WTC11 (cell line): ENCODE results near the gene KRTAP26-1. TPM values are rescaled to one million over a fixed set of nuclear protein-coding genes. Genes with fewer than 3 reads are reported as not detected.

Experiments
- ATAC-seq: fragments of 200-7000 bp; cut with Tn5 transposase; 2 replicates; pipeline ENCODE4 v1.10.0; 2021; ENCODE audit warnings: mild to moderate bottlenecking, moderate library complexity
- CTCF ChIA-PET: fragments of 300-600 bp; sonication (Branson Sonifier 250); formaldehyde crosslinking; loops from one replicate; lab custom pipeline; 2021; ENCODE audit warnings: antibody characterized with exemption; lab: Charles Lee
- POLR2A ChIA-PET: fragments of 350-600 bp; sonication (Branson Sonifier 250); formaldehyde crosslinking; loops from one replicate; lab custom pipeline; 2021; ENCODE audit warnings: antibody characterized with exemption; lab: Charles Lee
- DNase-seq: peaks from one replicate; pipeline ENCODE4 v3.0.0; 2021; ENCODE audit warnings: low spot score
- H3K27ac Mint-ChIP-seq: 2 replicates; pipeline ENCODE4 v1.8.0; 2021; ENCODE audit warnings: mixed read lengths
- H3K27me3 Mint-ChIP-seq: 2 replicates; pipeline ENCODE4 v1.8.0; 2021; ENCODE audit warnings: low read depth, mild to moderate bottlenecking, moderate library complexity, mixed read lengths
- H3K36me3 Mint-ChIP-seq: 2 replicates; pipeline ENCODE4 v1.8.0; 2021; ENCODE audit warnings: mixed read lengths
- H3K4me1 Mint-ChIP-seq: 2 replicates; pipeline ENCODE4 v1.8.0; 2022; ENCODE audit warnings: mixed read lengths
- H3K4me3 Mint-ChIP-seq: 2 replicates; pipeline ENCODE4 v1.8.0; 2021; ENCODE audit warnings: mild to moderate bottlenecking, moderate library complexity, mixed read lengths
- H3K9me3 Mint-ChIP-seq: 2 replicates; pipeline ENCODE4 v1.8.0; 2021; ENCODE audit warnings: mixed read lengths
- AFF4 ChIP-seq: sonication (generic); formaldehyde crosslinking; IDR thresholded peaks from 2 replicates; pipeline ENCODE4 v1.8.1; 2023; ENCODE audit warnings: mild to moderate bottlenecking, missing genetic modification reagents, borderline replicate concordance
- CBFB ChIP-seq: sonication (generic); formaldehyde crosslinking; IDR thresholded peaks from 2 replicates; pipeline ENCODE4 v1.8.1; 2022; ENCODE audit warnings: mild to moderate bottlenecking, low read depth, missing genetic modification reagents
- ETV6 ChIP-seq: sonication (generic); formaldehyde crosslinking; IDR thresholded peaks from 2 replicates; pipeline ENCODE4 v1.8.1; 2022; ENCODE audit warnings: mild to moderate bottlenecking, missing genetic modification reagents
- FOXP1 ChIP-seq: sonication (generic); formaldehyde crosslinking; IDR thresholded peaks from 2 replicates; pipeline ENCODE4 v1.8.0; 2022; ENCODE audit warnings: missing genetic modification reagents, mild to moderate bottlenecking, moderate library complexity, borderline replicate concordance
- FOXP4 ChIP-seq: sonication (generic); formaldehyde crosslinking; IDR thresholded peaks from 2 replicates; pipeline ENCODE4 v1.8.0; 2022; ENCODE audit warnings: mild to moderate bottlenecking, missing genetic modification reagents
- NR1H2 ChIP-seq: sonication (generic); formaldehyde crosslinking; IDR thresholded peaks from 2 replicates; pipeline ENCODE4 v1.9.0; 2021; ENCODE audit warnings: mild to moderate bottlenecking, moderate library complexity, missing genetic modification reagents
- NR3C1 ChIP-seq: sonication (generic); formaldehyde crosslinking; conservative IDR thresholded peaks from 2 replicates; pipeline ENCODE4 v1.8.1; 2023; ENCODE audit warnings: low read depth, mild to moderate bottlenecking, missing genetic modification reagents
- OVOL2 ChIP-seq: fragments of 250-450 bp; sonication (Bioruptor Pico); IDR thresholded peaks from 2 replicates; pipeline ENCODE4 v1.9.0; 2021; ENCODE audit warnings: mild to moderate bottlenecking, borderline replicate concordance
- PRDM15 ChIP-seq: sonication (generic); formaldehyde crosslinking; IDR thresholded peaks from 2 replicates; pipeline ENCODE4 v1.8.0; 2022; ENCODE audit warnings: missing genetic modification reagents
- PRRX2 ChIP-seq: fragments of 250-450 bp; sonication (Bioruptor Pico); IDR thresholded peaks from 2 replicates; pipeline ENCODE4 v1.8.0; 2021; ENCODE audit warnings: mild to moderate bottlenecking
- SOX15 ChIP-seq: fragments of 250-450 bp; sonication (Bioruptor Pico); IDR thresholded peaks from 2 replicates; pipeline ENCODE4 v1.9.0; 2021; ENCODE audit warnings: mild to moderate bottlenecking
- TP53 ChIP-seq: sonication (generic); formaldehyde crosslinking; IDR thresholded peaks from 2 replicates; pipeline ENCODE4 v1.8.1; 2023; ENCODE audit warnings: mild to moderate bottlenecking, missing genetic modification reagents
- ZNF219 ChIP-seq: sonication (generic); formaldehyde crosslinking; IDR thresholded peaks from 2 replicates; pipeline ENCODE4 v1.8.0; 2023; ENCODE audit warnings: missing genetic modification reagents, mild to moderate bottlenecking, borderline replicate concordance
- ZNF232 ChIP-seq: sonication (generic); formaldehyde crosslinking; IDR thresholded peaks from 2 replicates; pipeline ENCODE4 v1.8.0; 2022; ENCODE audit warnings: mild to moderate bottlenecking, missing genetic modification reagents
- ZNF263 ChIP-seq: sonication (generic); formaldehyde crosslinking; IDR thresholded peaks from 2 replicates; pipeline ENCODE4 v1.8.1; 2022; ENCODE audit warnings: low read depth, mild to moderate bottlenecking, moderate library complexity, missing genetic modification reagents
- total RNA-seq: library from RNA; stranded (reverse); gene quantifications from 3 replicates; pipeline ENCODE4 v1.2.3, GENCODE V29; 2021
- TF ChIP-seq, protein P1 (sequence below): fragments of 250-450 bp; sonication (Bioruptor Pico); IDR thresholded peaks from 2 replicates; pipeline ENCODE4 v2.1.2; 2022; ENCODE audit warnings: mild to moderate bottlenecking, moderate library complexity
- TF ChIP-seq, protein P2 (sequence below): sonication (generic); formaldehyde crosslinking; IDR thresholded peaks from 2 replicates; pipeline ENCODE4 v1.8.1; 2022; ENCODE audit warnings: low read depth, mild to moderate bottlenecking, moderate library complexity, missing genetic modification reagents, borderline replicate concordance
- TF ChIP-seq, protein P3 (sequence below): sonication (generic); formaldehyde crosslinking; IDR thresholded peaks from 2 replicates; pipeline ENCODE4 v1.8.0; 2022; ENCODE audit warnings: mild to moderate bottlenecking, missing genetic modification reagents

The KRTAP26-1 gene
- total RNA-seq, 1 experiment from 2014 or later, result not detected

DNA sequence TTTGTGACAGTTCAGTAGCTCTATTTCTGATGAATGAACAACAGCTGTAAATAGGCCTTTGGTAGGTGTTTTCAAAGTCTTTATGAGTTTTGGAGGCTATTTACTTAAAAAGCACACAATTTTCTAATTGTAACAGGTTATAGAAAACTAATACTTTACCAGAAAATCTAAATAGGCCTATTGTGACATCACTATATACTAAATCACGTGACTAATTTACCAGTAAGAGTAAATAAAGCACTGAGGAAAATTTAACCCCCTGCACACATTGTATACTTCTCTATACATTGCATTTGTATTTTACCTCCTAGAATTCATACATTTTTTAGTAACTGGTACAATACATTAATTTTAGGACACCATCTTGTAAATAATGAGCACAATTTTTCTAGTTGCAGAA, 15.0 kb downstream of the KRTAP26-1 start:
- H3K27ac Mint-ChIP-seq, result no peak overlapping the region
- H3K36me3 Mint-ChIP-seq, result no peaks in the 10 kb centered on the region
- no peak overlapping the region for H3K4me3 Mint-ChIP-seq
- H3K9me3 Mint-ChIP-seq, result no peaks in the 10 kb centered on the region
- no peaks in the 10 kb centered on the region for H3K4me1 Mint-ChIP-seq
- POLR2A ChIA-PET, result no interaction called here
- CTCF ChIA-PET, result no interaction called here
- no peak for DNase-seq
- no peak for ATAC-seq
- H3K27me3 Mint-ChIP-seq, result no peaks in the 10 kb centered on the region
- no peak for TF ChIP-seq SOX15 (CRISPR knock-in tag)
- TF ChIP-seq, protein P1, sequence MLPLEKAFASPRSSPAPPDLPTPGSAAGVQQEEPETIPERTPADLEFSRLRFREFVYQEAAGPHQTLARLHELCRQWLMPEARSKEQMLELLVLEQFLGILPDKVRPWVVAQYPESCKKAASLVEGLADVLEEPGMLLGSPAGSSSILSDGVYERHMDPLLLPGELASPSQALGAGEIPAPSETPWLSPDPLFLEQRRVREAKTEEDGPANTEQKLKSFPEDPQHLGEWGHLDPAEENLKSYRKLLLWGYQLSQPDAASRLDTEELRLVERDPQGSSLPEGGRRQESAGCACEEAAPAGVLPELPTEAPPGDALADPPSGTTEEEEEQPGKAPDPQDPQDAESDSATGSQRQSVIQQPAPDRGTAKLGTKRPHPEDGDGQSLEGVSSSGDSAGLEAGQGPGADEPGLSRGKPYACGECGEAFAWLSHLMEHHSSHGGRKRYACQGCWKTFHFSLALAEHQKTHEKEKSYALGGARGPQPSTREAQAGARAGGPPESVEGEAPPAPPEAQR (CRISPR knock-in tag), result no peak
- no peak for TF ChIP-seq PRRX2 (CRISPR knock-in tag)
- TF ChIP-seq OVOL2 (CRISPR knock-in tag), result no peak
- TF ChIP-seq NR1H2 (CRISPR knock-in tag), result no peak
- TF ChIP-seq, protein P2, sequence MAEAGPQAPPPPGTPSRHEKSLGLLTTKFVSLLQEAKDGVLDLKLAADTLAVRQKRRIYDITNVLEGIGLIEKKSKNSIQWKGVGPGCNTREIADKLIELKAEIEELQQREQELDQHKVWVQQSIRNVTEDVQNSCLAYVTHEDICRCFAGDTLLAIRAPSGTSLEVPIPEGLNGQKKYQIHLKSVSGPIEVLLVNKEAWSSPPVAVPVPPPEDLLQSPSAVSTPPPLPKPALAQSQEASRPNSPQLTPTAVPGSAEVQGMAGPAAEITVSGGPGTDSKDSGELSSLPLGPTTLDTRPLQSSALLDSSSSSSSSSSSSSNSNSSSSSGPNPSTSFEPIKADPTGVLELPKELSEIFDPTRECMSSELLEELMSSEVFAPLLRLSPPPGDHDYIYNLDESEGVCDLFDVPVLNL (CRISPR knock-in tag), result no peak
- TF ChIP-seq ETV6, result no peak
- no peak for TF ChIP-seq PRDM15
- no peak for TF ChIP-seq CBFB (CRISPR knock-in tag)
- TF ChIP-seq, all 79 proteins: peak for 0

GRCh38 chr21:30289215-30289614, 30.9 kb downstream of the KRTAP26-1 start, which contains the start of gene KRTAP25-1:
Gene KRTAP25-1 (minus strand): TSS chr21:30289514. CDS start chr21:30289490, 24 bp downstream.
- no peaks in the 10 kb centered on the region; the same call in 1 of the 2 replicates for H3K27me3 Mint-ChIP-seq
- TF ChIP-seq ZNF232 (CRISPR knock-in tag) (no peak), NR1H2 (CRISPR knock-in tag) (no peak), AFF4 (CRISPR knock-in tag) (no peak), TP53 (no peak), ZNF219 (CRISPR knock-in tag) (no peak), FOXP4 (no peak), NR3C1 (no peak), FOXP1 (no peak), ZNF263 (CRISPR knock-in tag) (no peak)
- TF ChIP-seq, protein P3, sequence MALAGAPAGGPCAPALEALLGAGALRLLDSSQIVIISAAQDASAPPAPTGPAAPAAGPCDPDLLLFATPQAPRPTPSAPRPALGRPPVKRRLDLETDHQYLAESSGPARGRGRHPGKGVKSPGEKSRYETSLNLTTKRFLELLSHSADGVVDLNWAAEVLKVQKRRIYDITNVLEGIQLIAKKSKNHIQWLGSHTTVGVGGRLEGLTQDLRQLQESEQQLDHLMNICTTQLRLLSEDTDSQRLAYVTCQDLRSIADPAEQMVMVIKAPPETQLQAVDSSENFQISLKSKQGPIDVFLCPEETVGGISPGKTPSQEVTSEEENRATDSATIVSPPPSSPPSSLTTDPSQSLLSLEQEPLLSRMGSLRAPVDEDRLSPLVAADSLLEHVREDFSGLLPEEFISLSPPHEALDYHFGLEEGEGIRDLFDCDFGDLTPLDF (CRISPR knock-in tag), result no peak
- ATAC-seq, result no peak

More at GRCh38 chr21:30289215-30289614, 30.9 kb downstream of the KRTAP26-1 start, which contains the start of gene KRTAP25-1:
- Mint-ChIP-seq H3K36me3 (no peaks in the 10 kb centered on the region), H3K4me3 (no peak within 1 kb of the TSS), H3K9me3 (no peaks in the 10 kb centered on the region), H3K4me1 (no peaks in the 10 kb centered on the region), H3K27ac (no peak within 1 kb of the TSS)
- ChIA-PET CTCF (interaction anchor here (0.5 to 1.5 kb wide), 2 partner anchors 174 to 789 kb away, joined by 3 read pairs; no protein-coding TSS in a partner anchor), POLR2A (interaction anchor here (0.6 kb wide), 1 partner anchor 1209 kb away, joined by 3 read pairs; no protein-coding TSS in a partner anchor)
- DNase-seq, result no peak
